Lung (tissue), 12 donors: Measurements from ENCODE around the gene ADAM12. TPM values are rescaled to one million over a fixed set of nuclear protein-coding genes. Genes with fewer than 3 reads are reported as not detected.

Source experiments
- ATAC-seq: fragments of 200-7000 bp; cut with Tn5 transposase; one replicate; pipeline ENCODE4 v1.9.1; 2020; ENCODE audit warnings: moderate number of reproducible peaks; ENCODE audit not compliant: insufficient read depth, low FRiP score
- DNase-seq, 3 donors: peaks; one replicate each; pipeline ENCODE4 v3.0.0-alpha.2; 2013 to 2017
- H3K27ac ChIP-seq, 2 donors: one replicate each; pipeline ENCODE4 v1.5.1; 2013; ENCODE audit warnings: mild to moderate bottlenecking in 2 of 2, moderate library complexity in 2 of 2, control low read depth in 1 of 2, inconsistent platforms in 1 of 2, low read depth in 1 of 2, low read length in 1 of 2
- H3K27me3 ChIP-seq, 3 donors: one replicate each; pipeline ENCODE4 v1.5.1; 2013; ENCODE audit warnings: low read length in 2 of 3; ENCODE audit not compliant: control insufficient read depth in 3 of 3, insufficient read depth in 3 of 3
- H3K36me3 ChIP-seq, 4 donors: one replicate each; pipeline ENCODE4 v1.5.1; 2013; ENCODE audit warnings: low read length in 4 of 4, mild to moderate bottlenecking in 1 of 4, moderate library complexity in 1 of 4; ENCODE audit not compliant: control insufficient read depth in 4 of 4, insufficient read depth in 4 of 4
- H3K4me1 ChIP-seq, 5 donors: one replicate each; pipeline ENCODE4 v1.5.1; 2013; ENCODE audit warnings: low read length in 5 of 5, mild to moderate bottlenecking in 2 of 5, moderate library complexity in 1 of 5; ENCODE audit not compliant: control insufficient read depth in 5 of 5, insufficient read depth in 5 of 5
- H3K4me3 ChIP-seq: one replicate; pipeline ENCODE4 v1.5.1; 2013; ENCODE audit warnings: mild to moderate bottlenecking, control low read depth, moderate library complexity
- H3K9ac ChIP-seq, 2 donors: one replicate each; pipeline ENCODE4 v1.5.1; 2013; ENCODE audit warnings: low read length in 2 of 2, control low read depth in 1 of 2; ENCODE audit not compliant: insufficient read depth in 1 of 2
- H3K9me3 ChIP-seq, 4 donors: one replicate each; pipeline ENCODE4 v1.5.1; 2013; ENCODE audit warnings: low read length in 3 of 4, mild to moderate bottlenecking in 1 of 4, moderate library complexity in 1 of 4; ENCODE audit not compliant: control insufficient read depth in 4 of 4, insufficient read depth in 3 of 4
- CTCF ChIP-seq: IDR thresholded peaks from 2 replicates; pipeline ENCODE4 v1.5.1; 2012; ENCODE audit warnings: mild to moderate bottlenecking; ENCODE audit errors: control extremely low read depth, extremely low read depth
- WGBS, 2 donors: extraction: QIAGEN DNeasy Blood & Tissue Kit; methylation state at CpG; one replicate each; pipeline ENCODE4 v1.1.7; 2013; 5-methylcytosine and 5-hydroxymethylcytosine counted together
- polyA plus RNA-seq, 2 donors: library from polyadenylated mRNA; stranded (reverse); fragments of 200-250 nt; gene quantifications; one replicate each; pipeline ENCODE4 v1.2.1, GENCODE V29; 2013
- total RNA-seq, 2 donors: library from RNA; depleted of rRNA in 1 of 2; stranded (reverse); fragments of >200 nt in 1 of 2; gene quantifications; one replicate each; pipeline ENCODE4 v1.2.1, GENCODE V29; 2014 to 2021
- donor health status: control.
- donor health status: control.
- donor health status: Bipolar disorder and iron deficiency.
- donor health status: healthy.
- donor health status: DM: yes; HTN: yes; CAD: no.

The ADAM12 gene
- total and polyA plus RNA-seq, 4 donors = 0.16 to 5.8 (median 0.85) TPM

GRCh38 chr10:126205486-126206205, 182.6 kb downstream of the ADAM12 start:
- Histone ChIP-seq H3K9me3 (no peaks in the 10 kb centered on the region), H3K27ac (no peak overlapping the region), H3K36me3 (no peaks in the 10 kb centered on the region), H3K4me1 (peaks cover 0 to 29% (median 0%) of the 10 kb centered on the region in 5 donors), H3K27me3 (no peaks in the 10 kb centered on the region), H3K9ac (no peak overlapping the region), H3K4me3 (no peak overlapping the region)
- no peak for DNase-seq
- WGBS, 2 donors = 94 to 100% methylated on average over 1 of the region's 1 CpG
- no peak for TF ChIP-seq CTCF
- ATAC-seq = no peak

DNA sequence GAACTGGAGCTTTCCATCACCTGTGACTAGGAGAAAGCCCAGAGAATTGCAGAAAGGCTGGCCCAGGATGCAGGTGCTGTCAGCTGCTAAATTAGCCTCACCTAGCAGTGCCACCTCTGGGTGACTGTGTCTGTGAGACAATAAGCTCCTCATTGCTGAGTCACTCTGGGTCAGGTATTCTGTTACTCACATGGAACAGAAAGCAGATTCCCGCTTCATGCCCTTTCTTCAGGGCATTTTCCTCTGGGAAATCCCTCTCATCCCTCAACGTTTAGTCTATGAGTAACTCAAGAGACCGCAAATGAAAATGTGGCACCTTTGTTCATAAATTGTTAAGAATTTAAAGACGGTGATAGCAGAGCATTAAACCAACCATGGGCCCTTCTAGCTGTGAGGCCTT, 184.0 kb downstream of the ADAM12 start:
- 90 to 92% methylated on average over 4 of the region's 4 CpGs for WGBS, 2 donors

DNA sequence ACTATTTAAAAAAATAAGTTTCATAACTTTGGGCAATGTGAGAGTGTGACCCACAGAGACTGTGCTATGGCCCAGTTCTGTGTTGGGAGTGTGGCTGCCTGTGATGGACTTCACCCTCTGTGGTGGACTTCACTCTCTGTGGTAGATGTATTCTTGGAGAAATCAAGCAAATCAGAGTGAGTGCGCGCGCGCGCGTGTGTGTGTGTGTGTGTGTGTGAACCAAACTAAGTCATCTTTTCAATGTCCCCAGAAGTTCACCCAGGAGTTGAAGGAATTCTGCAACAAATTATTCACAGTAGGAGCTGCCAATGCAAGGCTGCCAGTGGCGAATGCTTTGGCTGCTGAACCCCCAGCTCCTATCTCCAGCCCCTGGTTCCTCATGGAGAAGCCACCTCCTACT, 184.5 kb downstream of the ADAM12 start:
- Histone ChIP-seq H3K9ac (no peak overlapping the region), H3K27ac (no peak overlapping the region), H3K36me3 (no peaks in the 10 kb centered on the region), H3K4me3 (no peak overlapping the region), H3K27me3 (no peaks in the 10 kb centered on the region), H3K4me1 (peaks cover 0 to 18% (median 0%) of the 10 kb centered on the region in 5 donors), H3K9me3 (no peaks in the 10 kb centered on the region)
- ATAC-seq (no peak), DNase-seq (no peak)
- TF ChIP-seq CTCF = no peak
- 93 to 96% methylated on average over 7 of the region's 7 CpGs for WGBS, 2 donors

More for the DNA sequence above, 184.0 kb downstream of the ADAM12 start:
- no peak for ATAC-seq
- Histone ChIP-seq H3K27me3 (no peaks in the 10 kb centered on the region), H3K9me3 (no peaks in the 10 kb centered on the region), H3K9ac (no peak overlapping the region), H3K4me3 (no peak overlapping the region), H3K27ac (no peak overlapping the region), H3K4me1 (peaks cover 0 to 24% (median 0%) of the 10 kb centered on the region in 5 donors), H3K36me3 (no peaks in the 10 kb centered on the region)
- no peak for DNase-seq
- no peak for TF ChIP-seq CTCF

- Histone ChIP-seq H3K9ac (no peak overlapping the region), H3K4me1 (no peaks in the 10 kb centered on the region), H3K27me3 (no peaks in the 10 kb centered on the region), H3K9me3 (no peaks in the 10 kb centered on the region), H3K36me3 (no peaks in the 10 kb centered on the region), H3K27ac (no peak overlapping the region), H3K4me3 (no peak overlapping the region)
- no peak for TF ChIP-seq CTCF
- no peak for DNase-seq
- 79% methylated on average over 8 of the region's 8 CpGs for WGBS, 2 donors
- no peak for ATAC-seq
These were observed 186.7 kb downstream of the ADAM12 start for GRCh38 chr10:126201603-126202002.
